H9 (cell line): ENCODE results near the gene DELE1. TPM values are rescaled to one million over a fixed set of nuclear protein-coding genes. Genes with fewer than 3 reads are reported as not detected.

Experiments used
- DNase-seq: peaks from one replicate; pipeline ENCODE4 v3.0.0-alpha.2; 2017
- H2AFZ ChIP-seq: one replicate; pipeline ENCODE4 v1.6.1; 2013; ENCODE audit warnings: mild to moderate bottlenecking, low read length, control low read depth, moderate library complexity
- H2AK5ac ChIP-seq: 2 replicates; pipeline ENCODE4 v1.6.1; 2013; ENCODE audit warnings: low read length, control low read depth, mixed read lengths; ENCODE audit not compliant: insufficient read length
- H2BK120ac ChIP-seq: one replicate; pipeline ENCODE4 v1.6.1; 2013; ENCODE audit warnings: low read depth, mild to moderate bottlenecking, low read length, control low read depth, inconsistent platforms; ENCODE audit not compliant: poor library complexity, severe bottlenecking
- H2BK12ac ChIP-seq: 2 replicates; pipeline ENCODE4 v1.6.1; 2013; ENCODE audit warnings: low read length, control low read depth, mixed read lengths, low read depth; ENCODE audit not compliant: insufficient read length
- H2BK15ac ChIP-seq: 2 replicates; pipeline ENCODE4 v1.6.1; 2013; ENCODE audit warnings: low read depth, low read length, control low read depth
- H2BK20ac ChIP-seq: one replicate; pipeline ENCODE4 v1.6.1; 2013; ENCODE audit warnings: low read depth, mild to moderate bottlenecking, low read length, control low read depth, inconsistent platforms; ENCODE audit not compliant: poor library complexity, severe bottlenecking
- H2BK5ac ChIP-seq: 2 replicates; pipeline ENCODE4 v1.6.1; 2013; ENCODE audit warnings: low read length, control low read depth, mixed read lengths; ENCODE audit not compliant: insufficient read length
- H3K14ac ChIP-seq: 2 replicates; pipeline ENCODE4 v1.6.1; 2013; ENCODE audit warnings: low read length, control low read depth; ENCODE audit not compliant: insufficient read depth
- H3K18ac ChIP-seq: 2 replicates; pipeline ENCODE4 v1.6.1; 2013; ENCODE audit warnings: low read depth, mild to moderate bottlenecking, mixed read lengths, low read length, control low read depth; ENCODE audit not compliant: insufficient read length
- H3K23ac ChIP-seq: 2 replicates; pipeline ENCODE4 v1.6.1; 2013; ENCODE audit warnings: low read length, control low read depth, mixed read lengths, low read depth; ENCODE audit not compliant: insufficient read length
- H3K23me2 ChIP-seq: 2 replicates; pipeline ENCODE4 v1.6.1; 2013; ENCODE audit warnings: low read depth, mild to moderate bottlenecking, mixed read lengths, low read length, control low read depth; ENCODE audit not compliant: insufficient read length, poor library complexity, severe bottlenecking
- H3K27ac ChIP-seq: 2 replicates; pipeline ENCODE4 v1.5.1; 2013; ENCODE audit warnings: low read length, control low read depth, mixed read lengths, low read depth; ENCODE audit not compliant: insufficient read length
- H3K27me3 ChIP-seq: 2 replicates; pipeline ENCODE4 v1.6.1; 2013; ENCODE audit warnings: low read length, control low read depth, inconsistent platforms; ENCODE audit not compliant: insufficient read depth
- H3K4ac ChIP-seq: 2 replicates; pipeline ENCODE4 v1.6.1; 2013; ENCODE audit warnings: low read depth, mild to moderate bottlenecking, control low read depth, inconsistent platforms, low read length, moderate library complexity
- H3K4me1 ChIP-seq: 2 replicates; pipeline ENCODE4 v1.6.1; 2013; ENCODE audit warnings: low read length, control low read depth, inconsistent platforms; ENCODE audit not compliant: insufficient read depth
- H3K4me2 ChIP-seq: 2 replicates; pipeline ENCODE4 v1.6.1; 2013; ENCODE audit warnings: low read length, control low read depth, mixed read lengths; ENCODE audit not compliant: insufficient read length, insufficient read depth
- H3K56ac ChIP-seq: 2 replicates; pipeline ENCODE4 v1.6.1; 2013; ENCODE audit warnings: low read depth, mild to moderate bottlenecking, mixed read lengths, low read length, control low read depth; ENCODE audit not compliant: insufficient read length
- H3K79me1 ChIP-seq: 2 replicates; pipeline ENCODE4 v1.6.1; 2013; ENCODE audit warnings: low read depth, mild to moderate bottlenecking, moderate library complexity, low read length, control low read depth, inconsistent platforms; ENCODE audit not compliant: insufficient read depth, poor library complexity, severe bottlenecking
- H3K79me2 ChIP-seq: 2 replicates; pipeline ENCODE4 v1.6.1; 2013; ENCODE audit warnings: low read length, control low read depth, inconsistent platforms; ENCODE audit not compliant: insufficient read depth
- H3K9ac ChIP-seq: 2 replicates; pipeline ENCODE4 v1.6.1; 2013; ENCODE audit warnings: low read length, control low read depth, mixed read lengths; ENCODE audit not compliant: insufficient read length; ENCODE audit errors: extremely low read depth
- H3K9me3 ChIP-seq: one replicate; pipeline ENCODE4 v1.6.1; 2013; ENCODE audit warnings: low read depth, low read length, inconsistent platforms; ENCODE audit not compliant: control insufficient read depth
- H3T11ph ChIP-seq: one replicate; pipeline ENCODE4 v1.6.1; 2013; ENCODE audit warnings: mild to moderate bottlenecking, low read length, control low read depth, inconsistent platforms
- H4K20me1 ChIP-seq: one replicate; pipeline ENCODE4 v1.6.1; 2013; ENCODE audit not compliant: control insufficient read depth, insufficient read length, insufficient read depth
- H4K5ac ChIP-seq: 2 replicates; pipeline ENCODE4 v1.6.1; 2013; ENCODE audit warnings: low read depth, mild to moderate bottlenecking, mixed read lengths, low read length, control low read depth; ENCODE audit not compliant: insufficient read length
- H4K8ac ChIP-seq: replicated peaks from 2 replicates; pipeline ENCODE4 v1.6.1; 2013; ENCODE audit warnings: low read length, control low read depth, mixed read lengths, low read depth; ENCODE audit not compliant: insufficient read length
- H4K91ac ChIP-seq: 2 replicates; pipeline ENCODE4 v1.6.1; 2013; ENCODE audit warnings: low read depth, mild to moderate bottlenecking, moderate library complexity, mixed read lengths, low read length, control low read depth; ENCODE audit not compliant: insufficient read length
- H3K27ac Mint-ChIP-seq, 3 experiments: 2 replicates in 2 of 3; 3 replicates in 1 of 3; pipeline ENCODE4 v1.8.0; 2020 to 2021; ENCODE audit warnings: mixed read lengths in 3 of 3, mild to moderate bottlenecking in 1 of 3, moderate library complexity in 1 of 3
- H3K27me3 Mint-ChIP-seq: 2 replicates; pipeline ENCODE4 v1.8.0; 2021; ENCODE audit warnings: low read depth, mild to moderate bottlenecking, moderate library complexity, mixed read lengths
- H3K36me3 Mint-ChIP-seq, 3 experiments: 2 replicates in 2 of 3; 3 replicates in 1 of 3; pipeline ENCODE4 v1.8.0; 2020 to 2021; ENCODE audit warnings: low read depth in 3 of 3, mixed read lengths in 3 of 3; ENCODE audit not compliant: insufficient read depth in 1 of 3
- H3K4me1 Mint-ChIP-seq, 2 experiments: 2 replicates each; pipeline ENCODE4 v1.8.0; 2020; ENCODE audit warnings: mixed read lengths in 2 of 2
- H3K4me3 Mint-ChIP-seq, 2 experiments: 2 replicates in 1 of 2; 3 replicates in 1 of 2; pipeline ENCODE4 v1.8.0; 2020 to 2021; ENCODE audit warnings: mild to moderate bottlenecking in 2 of 2, mixed read lengths in 2 of 2, moderate library complexity in 1 of 2
- H3K9me3 Mint-ChIP-seq, 2 experiments: 2 replicates in 1 of 2; 3 replicates in 1 of 2; pipeline ENCODE4 v1.8.0; 2020; ENCODE audit warnings: mild to moderate bottlenecking in 2 of 2, mixed read lengths in 2 of 2, moderate library complexity in 1 of 2
- CTCF ChIP-seq: fragments of 200-600 bp; sonication (generic); conservative IDR thresholded peaks from 3 replicates; pipeline ENCODE4 v1.8.0; 2021; ENCODE audit warnings: antibody characterized with exemption, mild to moderate bottlenecking
- WGBS: extraction: QIAGEN DNeasy Blood & Tissue Kit; methylation state at CpG from one replicate; pipeline ENCODE4 v1.1.7; 2013; ENCODE audit warnings: missing lambda C conversion rate, low lambda C conversion rate, mixed read lengths; ENCODE audit not compliant: insufficient read length; ENCODE audit errors: extremely low coverage; 5-methylcytosine and 5-hydroxymethylcytosine counted together
- total RNA-seq: library from RNA; stranded (reverse); gene quantifications from 2 replicates; pipeline ENCODE4 v1.2.1, GENCODE V29; 2021

DELE1 gene
- total RNA-seq, 1 experiment from 2014 or later = 75.3 TPM

GRCh38 chr5:141958546-141959172 lies 35.0 kb downstream of the DELE1 start:
- Histone ChIP-seq H2BK15ac (no peak overlapping the region), H2BK20ac (no peak overlapping the region), H3K14ac (no peak overlapping the region), H3K27ac (no peak overlapping the region), H4K8ac (no peak overlapping the region), H4K91ac (no peak overlapping the region), H3K4me2 (no peak overlapping the region), H2BK12ac (no peak overlapping the region), H3K18ac (no peak overlapping the region), H3K9ac (no peak overlapping the region), H2AK5ac (no peak overlapping the region), H2AFZ (no peak overlapping the region), H3K9me3 (no peaks in the 10 kb centered on the region), H3K56ac (no peak overlapping the region), H3K79me2 (no peaks in the 10 kb centered on the region), H3K79me1 (no peaks in the 10 kb centered on the region), H3T11ph (no peak overlapping the region), H4K20me1 (no peaks in the 10 kb centered on the region), H3K27me3 (no peaks in the 10 kb centered on the region), H3K4me1 (no peaks in the 10 kb centered on the region; the same call in 1 of the 2 replicates), H3K4ac (no peak overlapping the region), H3K23ac (no peak overlapping the region), H2BK5ac (no peak overlapping the region), H2BK120ac (no peak overlapping the region), H3K23me2 (no peaks in the 10 kb centered on the region), H4K5ac (no peak overlapping the region)
- no peak for DNase-seq
- H3K9me3 Mint-ChIP-seq = no peaks in the 10 kb centered on the region
- 100% methylated on average over 1 of the region's 8 CpGs for WGBS
- peaks cover 16 to 25% of the 10 kb centered on the region in 2 experiments for H3K4me1 Mint-ChIP-seq
- H3K27me3 Mint-ChIP-seq = no peaks in the 10 kb centered on the region; the same call in 1 of the 2 replicates
- TF ChIP-seq CTCF = no peak
- no peak overlapping the region for H3K4me3 Mint-ChIP-seq
- peak overlapping the region in 1 of 3 experiments; percentile 75; a peak in 2 of 7 replicates for H3K27ac Mint-ChIP-seq
- no peaks in the 10 kb centered on the region for H3K36me3 Mint-ChIP-seq
